ENCODE results near the gene ATXN7L2.

ATXN7L2 gene

DNA sequence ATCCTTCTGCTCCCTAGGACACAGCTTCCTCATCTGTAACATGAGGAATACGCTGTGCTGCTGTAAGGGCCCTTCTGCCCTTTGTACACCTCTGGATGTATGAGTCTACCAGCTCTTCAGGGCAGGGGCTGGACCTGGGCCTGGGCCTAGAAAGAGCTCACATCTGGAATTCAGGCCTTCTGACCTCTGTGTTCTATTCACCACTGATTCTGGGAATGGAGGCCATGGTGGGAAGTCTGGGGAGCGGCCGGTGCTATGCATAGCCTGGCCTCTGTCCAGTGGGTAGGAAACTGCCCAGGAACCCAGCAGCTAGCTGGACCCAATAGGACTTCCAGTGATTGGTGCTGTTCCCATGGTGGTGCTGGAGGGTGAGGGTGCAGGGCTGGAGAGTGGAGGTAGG lies 45.0 kb downstream of the ATXN7L2 start:
- no peak for FAIRE-seq

DNA sequence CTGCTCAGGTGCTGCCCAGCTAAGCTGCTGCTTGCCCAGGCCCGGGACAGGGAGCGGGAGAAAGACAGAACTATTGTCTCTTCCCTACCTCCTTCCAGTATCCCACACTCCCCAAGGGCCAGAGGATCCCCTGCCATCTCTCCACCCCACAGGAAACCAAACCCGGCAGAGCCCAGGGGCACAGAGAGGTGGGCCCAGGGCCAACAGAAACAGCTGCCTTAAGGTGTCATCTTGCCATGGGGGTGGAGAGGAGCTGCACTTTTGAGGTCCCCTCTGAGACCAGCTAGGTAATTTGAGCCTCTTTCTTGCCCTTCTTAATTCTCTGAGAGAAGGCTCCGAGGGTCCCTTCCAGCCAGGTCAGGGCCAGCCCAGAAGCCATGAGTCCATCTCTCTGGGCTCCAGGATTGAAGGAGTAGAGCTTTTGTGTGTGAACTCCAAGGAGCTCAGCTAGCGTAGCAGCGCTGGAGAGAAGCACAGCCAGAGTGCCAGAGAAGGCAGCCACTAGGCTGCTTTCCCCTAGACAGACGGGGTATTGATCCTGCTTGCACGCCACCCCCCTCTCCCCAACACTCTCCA lies 46.3 kb downstream of the ATXN7L2 start:
- FAIRE-seq: no peak

DNA sequence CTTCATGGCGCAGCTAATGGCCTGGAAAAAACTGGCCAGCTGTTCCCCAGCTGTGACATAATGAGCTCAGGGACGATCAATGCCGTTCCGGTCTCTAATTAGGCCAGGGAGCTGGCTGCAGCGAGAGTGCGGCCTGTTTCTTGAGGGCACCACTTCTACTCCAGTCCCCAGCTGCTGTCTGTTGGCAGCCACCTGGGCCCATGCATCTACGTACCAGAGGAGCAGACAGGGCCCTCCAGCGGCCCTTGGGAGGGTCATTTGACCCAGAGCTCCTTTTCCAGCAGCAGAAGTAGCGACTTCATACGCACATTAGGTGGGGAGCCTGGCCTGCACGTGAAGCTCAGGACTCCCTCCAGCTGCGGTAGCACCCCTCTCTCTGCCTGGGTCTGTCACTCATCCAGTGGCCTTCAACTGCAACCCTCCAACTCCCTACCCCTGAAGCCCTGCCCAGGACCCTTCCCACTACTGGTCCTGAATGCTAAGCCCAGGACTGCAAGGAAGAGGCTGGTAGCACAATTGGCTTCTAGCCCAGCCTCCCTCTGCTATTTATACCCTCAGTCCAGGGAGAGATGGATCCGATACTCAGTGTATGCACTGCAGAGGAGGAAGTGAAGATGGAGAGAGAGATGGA lies 46.9 kb downstream of the ATXN7L2 start:
- FAIRE-seq: no peak

DNA sequence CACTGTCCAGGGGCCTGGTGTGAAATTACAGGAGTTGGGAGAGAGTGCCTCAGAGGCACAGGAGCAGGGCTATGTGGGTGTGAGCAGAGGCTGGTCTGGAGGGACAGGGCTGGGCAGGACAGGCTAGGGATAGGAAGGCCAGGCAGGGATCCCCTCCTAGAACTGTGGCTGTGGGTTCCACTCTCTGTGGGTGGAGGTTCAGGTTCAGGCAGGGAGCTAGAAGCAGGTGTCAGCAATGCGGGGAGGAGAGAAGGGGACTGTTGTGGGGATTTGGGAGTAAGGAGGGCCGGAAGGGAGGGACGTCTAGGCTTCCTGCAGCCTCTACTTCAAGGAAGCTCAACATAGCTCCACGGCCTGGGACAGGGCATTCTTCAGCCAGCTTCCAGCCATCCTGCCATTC lies 47.7 kb downstream of the ATXN7L2 start:
- FAIRE-seq: no peak

DNA sequence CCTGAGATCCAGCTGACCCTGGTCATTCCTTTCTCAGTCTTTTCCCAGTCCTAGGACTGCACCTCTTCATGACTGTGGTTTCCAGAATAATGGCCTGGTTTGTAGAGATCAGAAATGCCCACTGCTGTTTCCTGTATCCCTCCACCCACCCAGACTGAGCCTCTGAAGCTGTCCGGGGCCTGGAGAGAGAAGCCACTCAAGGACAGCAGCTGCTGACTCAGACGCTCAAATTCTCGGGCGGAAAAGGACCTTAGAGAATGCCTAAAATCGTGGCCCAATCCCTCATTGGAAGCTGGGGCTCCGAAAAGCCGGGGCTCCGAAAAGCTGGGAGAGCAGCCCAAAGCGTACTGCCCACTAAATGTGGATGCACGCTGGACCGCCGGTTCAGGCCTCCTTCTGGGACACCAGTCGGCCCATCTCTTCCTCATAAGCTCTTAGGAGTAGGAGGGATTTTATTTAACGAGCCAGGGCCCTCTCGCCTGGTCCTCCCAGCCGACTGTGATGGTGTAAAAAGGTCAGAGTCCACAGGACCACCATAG lies 48.2 kb downstream of the ATXN7L2 start:
- FAIRE-seq: no peak

DNA sequence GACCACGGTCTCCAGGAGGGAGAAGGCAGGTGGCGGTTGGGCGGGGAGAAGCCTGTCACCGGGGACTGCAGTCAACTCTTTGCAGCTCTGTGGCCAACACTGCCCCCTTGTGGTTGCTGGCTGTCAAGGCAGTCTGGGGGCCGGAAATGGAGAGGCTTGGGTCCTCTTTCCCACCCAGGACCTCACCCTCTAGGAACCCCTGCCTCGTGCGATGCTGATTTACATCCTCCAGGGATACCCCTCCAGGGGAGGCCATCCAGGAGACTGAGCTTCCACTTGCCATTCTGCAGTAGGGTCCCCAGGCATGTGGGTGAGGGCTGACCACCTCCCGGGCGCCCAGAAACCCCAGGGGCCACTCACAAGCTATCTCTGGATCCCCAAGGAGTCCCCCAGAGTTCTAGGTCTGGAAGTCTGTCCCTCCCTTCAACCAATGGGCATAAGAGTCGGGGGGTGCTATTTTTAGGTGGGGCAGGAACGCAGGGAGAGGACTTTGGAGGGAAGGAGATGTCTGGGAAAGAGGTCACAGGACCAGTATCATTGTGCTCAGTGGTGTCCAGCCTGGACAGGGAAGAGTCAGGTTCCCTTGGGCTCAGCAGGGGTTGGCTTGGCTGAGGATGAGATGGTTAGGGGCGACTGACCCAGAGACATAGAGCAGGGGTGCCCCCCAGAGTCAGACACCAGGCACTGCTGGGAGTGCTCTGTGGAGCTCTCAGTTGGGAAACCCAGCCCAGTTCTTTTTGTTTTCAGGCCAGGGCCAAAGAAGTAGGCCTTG lies 48.8 kb downstream of the ATXN7L2 start:
- FAIRE-seq: no peak

DNA sequence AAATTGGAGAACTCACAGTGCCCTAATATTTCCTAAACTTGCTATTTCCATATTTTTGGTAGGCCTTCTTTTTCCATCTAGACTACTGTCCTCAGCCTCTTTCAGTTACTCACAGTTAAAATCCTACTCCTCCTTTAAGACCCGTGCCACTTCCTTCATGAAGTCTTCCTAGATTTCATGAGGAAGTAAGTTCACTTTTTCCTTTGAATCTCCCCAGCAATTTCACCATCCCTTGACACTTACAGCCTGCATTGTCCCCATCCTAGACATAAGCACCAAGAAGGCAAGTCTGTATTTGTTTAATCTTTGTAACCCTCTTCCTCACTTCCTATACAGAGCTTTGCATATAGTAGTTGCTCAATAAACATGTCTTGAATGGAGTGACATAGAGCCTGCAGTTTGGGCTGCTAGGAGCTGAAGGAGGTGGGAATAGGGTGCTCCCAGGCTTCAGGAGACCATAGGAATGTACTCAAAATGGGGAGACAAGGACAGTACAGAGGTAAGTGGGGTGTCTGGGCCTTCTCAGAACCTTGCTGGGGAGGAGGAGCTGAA lies 50.7 kb downstream of the ATXN7L2 start:
- no peak for FAIRE-seq

DNA sequence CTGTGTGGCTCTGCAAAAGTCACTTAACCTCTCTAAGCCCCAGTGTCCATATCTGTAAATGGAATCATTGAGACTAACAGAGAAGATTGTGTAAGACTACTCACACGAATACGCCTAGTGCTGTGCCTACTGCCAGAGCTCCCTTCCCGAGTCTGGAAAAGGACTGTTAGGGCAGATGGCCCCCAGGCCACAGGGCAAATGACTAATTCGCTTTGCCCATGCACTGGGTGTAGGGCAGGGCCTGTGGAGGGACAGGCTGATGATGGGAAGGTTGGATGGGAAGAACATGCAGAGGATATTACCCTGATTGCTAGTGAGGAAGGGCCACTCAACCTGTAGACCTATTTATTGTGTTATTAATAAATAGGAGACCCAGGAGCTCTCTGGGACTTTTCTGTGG lies 51.8 kb downstream of the ATXN7L2 start:
- FAIRE-seq: no peak

DNA sequence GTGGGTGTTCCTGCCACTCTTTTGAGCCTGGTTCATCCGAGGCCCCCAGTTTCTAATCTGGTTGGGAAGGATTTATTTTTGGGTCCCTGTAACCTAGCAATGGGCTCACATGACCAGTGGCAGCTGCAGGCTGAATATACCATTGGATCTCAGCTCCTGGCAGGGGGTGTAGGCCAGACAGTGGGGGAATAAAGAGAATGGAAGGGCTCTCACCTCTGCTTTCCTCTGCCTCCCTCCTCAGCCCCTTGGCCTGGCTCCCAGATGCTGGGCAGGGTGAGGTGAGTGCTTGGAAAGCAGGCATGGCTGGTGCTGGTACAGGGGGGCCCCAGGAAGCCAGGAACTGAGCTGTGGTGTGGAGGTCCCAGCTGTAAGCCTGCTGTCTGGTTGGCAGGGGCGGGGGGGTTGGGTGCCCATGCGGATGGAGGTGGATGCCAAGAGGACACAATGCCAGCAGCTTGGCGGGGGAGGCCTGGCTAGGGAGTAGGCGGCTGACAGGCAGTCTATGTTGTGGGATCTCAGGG lies 52.3 kb downstream of the ATXN7L2 start:
- FAIRE-seq: no peak

DNA sequence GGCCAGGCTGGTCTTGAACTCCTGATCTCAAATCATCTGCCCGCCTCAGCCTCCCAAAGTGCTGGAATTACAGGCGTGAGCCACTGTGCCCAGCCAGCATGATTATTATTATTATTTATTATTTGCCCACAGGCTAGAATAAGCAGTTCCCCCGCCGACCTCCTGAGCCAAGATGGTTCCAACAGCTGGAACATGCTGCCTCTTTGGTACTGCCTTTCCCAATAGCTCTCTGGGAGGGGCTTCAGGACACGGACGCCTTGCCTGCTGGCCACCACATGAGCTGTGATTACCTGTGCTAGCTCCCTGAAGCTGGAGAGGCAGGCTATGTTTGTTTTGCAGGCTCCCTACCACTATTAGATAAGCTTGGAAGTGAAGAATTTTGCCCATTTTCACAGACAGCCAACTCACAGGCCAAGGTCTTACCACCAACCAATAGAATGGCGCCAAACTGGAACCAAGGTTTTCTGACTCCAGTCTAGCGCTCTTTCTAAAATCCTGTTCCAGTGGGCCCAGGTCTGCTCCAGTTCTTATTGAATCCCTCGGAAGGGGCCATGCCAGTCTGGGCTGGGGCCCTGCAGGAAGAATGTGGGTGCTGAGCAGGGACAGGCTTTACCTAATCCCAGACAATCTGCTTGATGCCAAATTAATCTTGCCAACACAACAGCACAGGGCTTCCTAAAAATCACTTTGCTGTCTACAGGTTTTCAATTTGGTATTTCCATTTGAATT lies 53.9 kb downstream of the ATXN7L2 start:
- no peak for FAIRE-seq

DNA sequence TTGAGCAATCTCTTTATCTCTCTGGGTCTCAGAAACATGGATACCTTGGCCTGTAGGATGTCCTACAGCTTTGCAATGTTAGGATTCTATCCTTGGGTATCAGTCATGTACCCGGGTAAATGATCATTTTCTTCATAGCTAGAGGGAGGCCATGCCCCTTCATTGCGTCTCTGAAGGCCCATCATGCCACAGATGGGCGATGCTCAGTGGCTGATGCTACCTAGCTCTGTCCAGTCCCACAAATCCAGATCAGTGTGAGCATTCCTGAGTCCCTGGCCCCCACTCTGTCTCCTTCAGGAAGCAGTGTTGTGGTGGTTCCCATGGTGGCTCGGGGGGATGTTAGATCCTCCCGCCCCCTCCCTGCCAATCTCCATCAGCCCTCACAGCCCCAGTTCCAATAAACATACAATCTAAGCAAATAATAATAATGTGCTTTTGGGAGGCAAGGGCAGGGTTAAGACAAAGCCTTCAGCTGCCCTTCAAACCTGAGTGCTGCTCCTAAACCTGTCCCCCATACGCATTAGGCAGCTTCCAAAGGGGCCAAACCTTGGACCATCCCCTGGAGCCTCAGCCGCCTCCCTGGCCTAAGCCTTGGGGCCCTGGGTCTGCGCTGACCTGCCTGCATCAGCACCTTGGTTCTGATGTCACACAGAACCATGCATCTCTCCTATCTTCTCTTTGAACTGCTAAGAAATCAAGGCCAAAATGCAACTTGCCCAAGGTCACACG lies 55.3 kb downstream of the ATXN7L2 start:
- no peak for FAIRE-seq

DNA sequence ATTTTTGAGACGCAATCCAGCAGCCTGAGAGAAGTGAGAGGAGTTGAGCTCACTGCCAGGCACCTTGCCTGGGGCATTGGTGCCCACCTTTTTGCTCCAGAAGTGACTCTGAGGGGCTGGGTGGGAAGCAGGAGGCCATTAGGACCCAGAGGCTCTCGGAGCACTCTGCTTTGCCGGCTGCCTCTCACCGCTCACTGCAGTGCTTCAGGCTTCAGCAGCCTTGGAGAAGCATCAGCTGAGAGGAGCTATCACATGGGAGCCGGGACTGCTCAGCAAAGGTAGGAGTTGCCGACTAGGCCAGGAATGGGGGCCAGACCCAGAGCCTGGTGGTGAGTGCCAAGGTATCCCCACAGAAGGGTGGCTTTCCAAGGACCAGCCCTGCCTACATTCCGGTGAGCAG lies 56.0 kb downstream of the ATXN7L2 start, which contains the start of gene GPR61:
TSS of gene GPR61 (plus strand) at position 197 of the 400 bp plus-strand sequence. CDS start 3,151 bp downstream, outside the sequence.
- no peak for FAIRE-seq

DNA sequence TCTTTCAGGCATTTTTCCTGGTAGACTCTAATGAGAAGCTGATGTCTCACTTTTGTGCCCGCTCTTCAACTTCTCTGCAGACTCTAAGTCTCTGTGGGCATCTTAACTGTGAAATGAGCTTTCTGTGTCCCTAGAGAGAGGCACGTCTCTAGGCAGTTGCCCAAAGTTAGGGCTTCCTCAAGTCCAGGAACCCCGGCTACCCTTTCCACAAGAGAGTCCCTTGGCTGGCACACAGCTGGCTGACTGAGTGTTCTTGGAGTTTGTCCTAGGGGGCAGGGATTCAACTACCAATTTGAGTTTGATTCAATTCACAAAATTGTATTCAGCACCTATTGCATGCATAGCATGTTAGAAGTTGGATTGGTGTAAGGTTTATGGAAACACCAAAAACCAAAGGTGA lies 57.4 kb downstream of the ATXN7L2 start:
- FAIRE-seq: no peak

Data from TTC549 (cell line).